NB4 (cell line): ENCODE measurements around the gene MGAM2.
A peak's percentile ranks its signal among the peaks of the same experiment; 100 is the strongest.

ENCODE experiments used
- DNase-seq: peaks from one replicate; pipeline ENCODE4 v3.0.0; 2010; ENCODE audit warnings: low read depth
- H3K4me3 ChIP-seq: one replicate; pipeline ENCODE4 v1.5.1; 2011; ENCODE audit warnings: mild to moderate bottlenecking, low read depth, low read length, moderate library complexity
- CTCF ChIP-seq: IDR thresholded peaks from one replicate; pipeline ENCODE4 v1.5.1; 2012; ENCODE audit warnings: low read depth, low read length
- MYC ChIP-seq: IDR thresholded peaks from 2 replicates; pipeline ENCODE4 v1.6.1; 2011; ENCODE audit warnings: low read depth, low read length
- POLR2A ChIP-seq: IDR thresholded peaks from 2 replicates; pipeline ENCODE4 v1.6.1; 2011; ENCODE audit warnings: mild to moderate bottlenecking; ENCODE audit not compliant: insufficient read length; ENCODE audit errors: extremely low read depth
- TF ChIP-seq, protein P1 (sequence below): IDR thresholded peaks from 2 replicates; pipeline ENCODE4 v1.6.1; 2011; ENCODE audit warnings: low read depth, low read length

Gene MGAM2

GRCh38 chr7:142125256-142125955 lies 13.9 kb downstream of the MGAM2 start:
- TF ChIP-seq CTCF: no peak
- no peak for TF ChIP-seq POLR2A
- no peak for TF ChIP-seq MYC
- TF ChIP-seq, protein P1, sequence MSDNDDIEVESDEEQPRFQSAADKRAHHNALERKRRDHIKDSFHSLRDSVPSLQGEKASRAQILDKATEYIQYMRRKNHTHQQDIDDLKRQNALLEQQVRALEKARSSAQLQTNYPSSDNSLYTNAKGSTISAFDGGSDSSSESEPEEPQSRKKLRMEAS: no peak
- no peak overlapping the region for H3K4me3 ChIP-seq
- DNase-seq: no peak

DNA sequence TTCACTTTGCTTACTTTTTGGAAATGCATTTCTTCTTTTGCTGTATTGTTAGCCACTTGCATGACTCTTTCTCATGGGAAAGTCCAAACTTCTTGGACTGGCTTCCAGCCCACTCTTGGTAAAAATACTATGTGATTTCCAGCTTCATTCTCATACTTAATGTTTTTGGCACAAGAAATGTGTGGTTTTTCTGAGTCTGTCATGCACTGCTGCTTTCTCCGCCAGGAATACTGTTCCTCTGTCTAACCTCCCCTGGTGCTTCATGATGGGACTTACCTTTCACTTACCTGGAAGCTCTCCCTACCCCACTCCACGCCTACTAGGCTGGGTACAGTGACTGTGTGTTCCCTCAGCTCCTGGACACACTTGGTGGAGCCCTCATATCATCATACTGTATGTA lies 18.7 kb downstream of the MGAM2 start:
- TF ChIP-seq, protein P1: no peak
- no peak for TF ChIP-seq CTCF
- TF ChIP-seq MYC: no peak
- TF ChIP-seq POLR2A: no peak
- no peak overlapping the region for H3K4me3 ChIP-seq

GRCh38 chr7:142131439-142132185 lies 20.1 kb downstream of the MGAM2 start:
- H3K4me3 ChIP-seq: no peak overlapping the region
- DNase-seq: peak; percentile 31
- TF ChIP-seq, protein P1: no peak
- TF ChIP-seq MYC (no peak), CTCF (no peak), POLR2A (no peak)

More for the DNA sequence above, 18.7 kb downstream of the MGAM2 start:
- DNase-seq: no peak

- H3K4me3 ChIP-seq: no peak overlapping the region
- TF ChIP-seq, protein P1: no peak
- TF ChIP-seq CTCF: no peak
- TF ChIP-seq POLR2A: no peak
- no peak for TF ChIP-seq MYC
- no peak for DNase-seq
Observed at GRCh38 chr7:142133731-142134148, 22.2 kb downstream of the MGAM2 start.

- peak; percentile 84 for DNase-seq
- TF ChIP-seq POLR2A (no peak), CTCF (no peak), MYC (no peak)
- TF ChIP-seq, protein P1: no peak
- H3K4me3 ChIP-seq: no peak overlapping the region
Observed at GRCh38 chr7:142134909-142135308, 23.4 kb downstream of the MGAM2 start.
